Measurements from ENCODE around the gene RPS6KA2. TPM values are rescaled to one million over a fixed set of nuclear protein-coding genes. Genes with fewer than 3 reads are reported as not detected.
"Not testable (repeated sequence)": the region's sequence is repeated elsewhere in the genome, so short reads cannot be mapped to it uniquely, and the experiment has no call there.

Gene RPS6KA2
- total and polyA plus RNA-seq, 2 experiments from 2014 or later, result 12.5 to 25.3 TPM

GRCh38 chr6:166540631-166541331, 86.3 kb downstream of the RPS6KA2 start (continued):
- TF ChIP-seq REST (IDR thresholded peaks at IDR 0.05; ENCODE audit: unreplicated experiment) (no peak), ZNF114 (CRISPR knock-in tag; IDR thresholded peaks at IDR 0.05) (no peak), NANOG (IDR thresholded peaks at IDR 0.05; ENCODE audit: borderline replicate concordance) (no peak), STAT1 (IDR thresholded peaks at IDR 0.05; ENCODE audit: unreplicated experiment) (no peak), EZH2 (IDR thresholded peaks at IDR 0.05; ENCODE audit: low read depth, unreplicated experiment) (no peak), CTCF (conservative IDR thresholded peaks at IDR 0.05; ENCODE audit: low read depth in 2 of 2) (no peak)

- Mint-ChIP-seq H3K36me3 (ENCODE audit: low read depth) (peaks cover 15% of the 10 kb centered on the region; the same call in 1 of the 3 replicates), H3K9me3 (no peaks in the 10 kb centered on the region), H3K4me1 (peaks cover 51% of the 10 kb centered on the region), H3K27ac (0 out of 2 replicates have a peak overlapping the region, but pooled peaks have one; percentile 28), H3K27me3 (ENCODE audit: insufficient read depth, low read depth, poor library complexity) (peaks cover 16% of the 10 kb centered on the region), H3K4me3 (no peak overlapping the region)
- no peaks in the 10 kb centered on the region for H3K36me3 ChIP-seq (ENCODE audit: insufficient read depth)
- TF ChIP-seq ETS1 (IDR thresholded peaks at IDR 0.05) (no peak), NANOG (IDR thresholded peaks at IDR 0.05; ENCODE audit: borderline replicate concordance) (no peak), EZH2 (IDR thresholded peaks at IDR 0.05; ENCODE audit: low read depth, unreplicated experiment) (no peak), ZNF331 (CRISPR knock-in tag; IDR thresholded peaks at IDR 0.05; ENCODE audit: low read depth) (no peak)
- no peak overlapping the region for H3K27ac ChIP-seq (ENCODE audit: low read depth)
- no peak overlapping the region for H2AFZ ChIP-seq
- H3K9me2 ChIP-seq (ENCODE audit: insufficient read depth), result no peaks in the 10 kb centered on the region
- no peak overlapping the region for H3K4me3 ChIP-seq
- no peaks in the 10 kb centered on the region for H3F3A ChIP-seq (replicated peaks; ENCODE audit: low read depth)
- DNase-seq (ENCODE audit: low spot score) (no peak), ATAC-seq (no peak)
- H3K27me3 ChIP-seq (ENCODE audit: insufficient read depth), result no peaks in the 10 kb centered on the region
- peaks cover 18% of the 10 kb centered on the region for H3K79me2 ChIP-seq (replicated peaks; ENCODE audit: insufficient read depth)
- H3K4me2 ChIP-seq, result 0 out of 2 replicates have a peak overlapping the region, but pooled peaks have one; percentile 21
- H3K4me1 ChIP-seq (ENCODE audit: insufficient read depth), result peaks cover 21% of the 10 kb centered on the region
- peaks cover 5% of the 10 kb centered on the region; the same call in 1 of the 2 replicates for H4K20me1 ChIP-seq (replicated peaks; ENCODE audit: insufficient read depth)
Measured at GRCh38 chr6:166539543-166539942, 87.5 kb downstream of the RPS6KA2 start.

GRCh38 chr6:166539011-166539385, 88.1 kb downstream of the RPS6KA2 start:
- H2AFZ ChIP-seq; DNase-seq (ENCODE audit: low spot score); H3K27ac ChIP-seq (ENCODE audit: low read depth); H3K36me3 ChIP-seq (ENCODE audit: insufficient read depth); H3K9me3 Mint-ChIP-seq; ATAC-seq; H3K4me3 ChIP-seq; H3K9me2 ChIP-seq (ENCODE audit: insufficient read depth); H4K20me1 ChIP-seq (replicated peaks; ENCODE audit: insufficient read depth); H3K4me3 Mint-ChIP-seq; H3K27me3 ChIP-seq (ENCODE audit: insufficient read depth); H3K4me2 ChIP-seq; H3F3A ChIP-seq (replicated peaks; ENCODE audit: low read depth): not testable (repeated sequence)
- H3K4me1 ChIP-seq (ENCODE audit: insufficient read depth), result peaks cover 21% of the 10 kb centered on the region
- Mint-ChIP-seq H3K27me3 (ENCODE audit: insufficient read depth, low read depth, poor library complexity) (peaks cover 12% of the 10 kb centered on the region), H3K27ac (0 out of 2 replicates have a peak overlapping the region, but pooled peaks have one; percentile 8), H3K4me1 (peaks cover 47% of the 10 kb centered on the region), H3K36me3 (ENCODE audit: low read depth) (peaks cover 18% of the 10 kb centered on the region; the same call in 1 of the 3 replicates)
- peaks cover 18% of the 10 kb centered on the region for H3K79me2 ChIP-seq (replicated peaks; ENCODE audit: insufficient read depth)
